GM19455 (cell line): Measurements from ENCODE around the gene TMOD3.
"Not testable (repeated sequence)": the region's sequence is repeated elsewhere in the genome, so short reads cannot be mapped to it uniquely, and the experiment has no call there.

Experiments used
- ATAC-seq: cut with Tn5 transposase; IDR thresholded peaks from one replicate; pipeline ENCODE4 v1.9.1; 2021; ENCODE audit not compliant: unreplicated experiment

Gene TMOD3

GRCh38 chr15:51829376-51830275 is at the start of gene TMOD3:
Gene TMOD3 (plus strand): TSS chr15:51829653. CDS start chr15:51862885, 33,232 bp downstream.
- peak; percentile 88 for ATAC-seq

DNA sequence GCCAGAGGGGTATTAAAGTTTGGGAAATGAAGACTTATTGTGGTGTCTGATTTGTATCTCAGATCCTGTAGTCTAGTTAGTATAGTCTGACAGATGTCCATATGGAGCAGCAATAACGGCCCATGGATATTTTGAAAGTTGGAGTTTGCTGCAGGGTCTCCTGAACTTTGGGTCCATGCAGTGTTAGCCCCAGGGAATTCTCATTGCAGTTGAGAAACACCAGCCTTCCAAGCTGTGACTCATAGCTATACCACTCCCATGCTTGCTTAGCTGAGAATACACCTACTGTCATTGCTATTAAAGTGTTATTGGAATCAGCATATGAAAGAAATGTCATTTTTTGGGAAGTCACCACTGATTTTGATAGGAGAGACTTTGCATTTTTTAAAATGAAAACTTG is 48.8 kb upstream of the TMOD3 start:
- ATAC-seq = no peak

DNA sequence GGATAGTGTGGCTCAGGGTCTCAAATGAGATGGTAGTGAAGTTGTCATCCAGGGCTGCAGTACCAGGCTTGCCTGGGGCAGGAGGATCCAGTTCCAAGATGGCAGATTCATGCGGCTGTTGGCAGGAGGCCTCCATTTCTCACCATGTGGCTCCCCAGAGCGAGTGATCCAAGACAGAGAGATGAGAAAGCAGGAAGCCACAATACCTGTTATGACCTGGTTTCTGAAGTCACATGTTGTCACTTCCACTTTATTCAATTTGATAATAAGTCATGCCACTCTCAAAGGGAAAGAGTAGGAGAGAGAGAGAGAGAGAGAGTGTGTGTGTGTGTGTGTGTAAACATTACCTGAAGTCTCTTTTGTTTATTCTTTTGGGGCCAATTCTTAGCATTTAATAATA is 47.9 kb upstream of the TMOD3 start:
- ATAC-seq = no peak

DNA sequence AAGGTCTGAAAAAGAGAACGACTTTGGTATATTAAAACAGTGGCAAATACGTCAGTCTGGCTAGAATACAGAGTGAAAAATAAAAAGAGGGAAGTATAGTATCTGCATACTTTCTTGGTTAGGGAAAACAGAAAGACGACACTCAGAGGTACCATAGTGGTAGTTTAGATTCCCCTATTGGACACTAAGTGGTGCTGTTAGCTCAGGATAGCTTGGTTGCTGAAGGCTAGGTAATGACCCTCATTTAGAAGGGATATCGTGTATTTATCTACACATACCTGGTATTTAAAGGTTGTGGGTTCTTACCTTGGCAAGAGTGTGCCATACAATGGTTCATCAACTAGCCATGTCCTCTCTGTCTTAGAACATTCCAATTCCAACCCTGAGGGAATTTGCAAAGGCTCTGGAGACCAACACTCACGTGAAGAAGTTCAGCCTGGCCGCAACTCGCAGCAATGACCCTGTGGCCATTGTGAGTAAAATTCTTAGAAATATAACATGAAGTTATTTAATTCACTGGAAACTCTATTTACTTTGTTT is 47.0 kb upstream of the TMOD3 start:
- no peak for ATAC-seq

DNA sequence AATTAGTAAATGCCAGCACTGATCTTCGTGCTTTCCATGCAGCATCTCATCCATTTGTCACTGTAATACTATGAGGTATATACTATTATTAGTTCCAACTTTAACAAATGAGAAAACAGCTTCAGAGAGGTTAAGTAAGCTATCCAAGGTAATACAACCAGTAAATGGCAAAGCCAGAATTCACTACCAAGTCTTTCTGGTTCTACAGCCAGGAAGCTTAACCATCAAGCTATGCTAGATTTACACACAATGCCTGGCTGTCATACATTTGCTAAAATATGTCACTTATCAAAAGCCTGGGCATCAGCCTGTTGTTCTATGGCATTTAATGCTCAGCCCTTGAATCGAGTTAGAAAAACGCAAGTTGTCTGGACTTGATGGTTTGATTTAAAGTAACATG is 45.5 kb upstream of the TMOD3 start:
- ATAC-seq = no peak

DNA sequence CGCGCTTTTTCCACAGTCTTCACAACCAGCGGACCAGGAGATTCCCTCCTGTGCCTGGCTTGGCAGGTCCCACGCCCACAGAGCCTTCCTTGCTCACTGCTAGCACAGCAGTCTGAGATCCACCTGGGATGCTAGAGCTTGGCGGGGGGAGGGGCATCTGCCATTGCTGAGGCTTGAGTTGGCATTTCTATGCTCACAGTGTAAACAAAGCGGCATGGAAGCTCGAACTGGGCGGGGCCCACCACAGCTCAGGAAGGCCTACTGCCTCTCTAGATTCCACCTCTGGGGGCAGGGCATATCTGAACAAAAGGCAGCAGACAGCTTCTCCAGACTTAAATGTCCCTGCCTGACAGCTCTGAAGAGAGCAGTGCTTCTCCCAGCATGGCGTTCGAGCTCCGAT is 42.3 kb upstream of the TMOD3 start:
- ATAC-seq = not testable (repeated sequence)

- not testable (repeated sequence) for ATAC-seq
These were observed 37.0 kb upstream of the TMOD3 start for GRCh38 chr15:51792474-51792873.

DNA sequence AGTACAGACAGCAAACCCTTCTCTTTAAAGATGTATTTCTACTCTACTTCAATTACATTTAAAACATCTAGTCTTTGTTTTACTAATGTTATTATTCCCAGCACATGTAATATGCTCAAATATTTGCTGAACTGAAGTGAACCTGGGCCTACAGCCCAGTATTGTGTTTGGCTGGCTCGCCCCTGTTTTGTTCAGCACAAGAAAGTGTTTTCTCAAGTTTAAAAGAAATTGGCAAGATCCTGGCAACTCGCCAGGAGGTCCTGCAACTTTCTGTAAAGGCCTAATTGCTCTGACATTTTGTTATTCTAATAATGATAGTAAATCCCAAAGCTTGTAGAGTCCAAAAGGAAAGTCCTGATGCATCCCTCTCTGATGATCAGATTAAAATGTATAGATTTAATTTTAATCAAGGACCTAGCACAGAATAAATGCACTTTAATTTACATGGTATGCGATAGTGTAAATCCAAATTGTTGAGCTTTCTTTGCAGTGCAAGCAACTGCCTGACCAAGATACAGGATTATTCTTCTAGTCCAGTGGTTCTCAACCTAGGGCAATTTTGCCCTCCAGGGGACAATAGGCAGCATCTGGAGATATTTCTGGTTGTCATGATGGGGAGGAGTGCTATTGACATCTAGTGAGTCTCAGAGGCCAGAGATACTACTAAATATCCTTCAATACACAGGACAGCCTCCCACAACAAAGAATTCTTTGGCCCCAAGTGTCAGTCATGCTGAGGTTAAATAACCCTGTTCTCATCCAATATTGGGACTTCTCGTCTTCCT is 35.7 kb upstream of the TMOD3 start:
- ATAC-seq = no peak

GRCh38 chr15:51796847-51797401 is 32.5 kb upstream of the TMOD3 start:
- no peak for ATAC-seq

DNA sequence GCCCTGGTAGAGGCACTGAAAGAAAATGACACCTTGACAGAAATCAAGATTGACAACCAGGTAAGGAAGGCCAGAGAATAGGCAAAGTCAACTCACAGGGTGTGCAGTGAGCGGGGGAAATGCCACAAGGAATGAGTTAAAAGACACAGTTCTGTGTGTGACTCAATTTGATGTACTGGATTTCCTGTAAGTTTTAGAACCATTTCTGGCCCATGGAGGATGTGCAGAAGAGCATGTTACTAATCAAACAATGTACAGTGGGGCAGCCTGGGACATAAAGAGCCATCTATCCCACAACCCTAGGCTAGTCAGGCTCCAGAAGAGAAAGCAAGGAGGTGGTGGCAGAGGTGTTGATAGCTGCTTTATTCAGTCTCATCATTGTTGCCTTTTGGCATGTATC is 31.2 kb upstream of the TMOD3 start:
- no peak for ATAC-seq

DNA sequence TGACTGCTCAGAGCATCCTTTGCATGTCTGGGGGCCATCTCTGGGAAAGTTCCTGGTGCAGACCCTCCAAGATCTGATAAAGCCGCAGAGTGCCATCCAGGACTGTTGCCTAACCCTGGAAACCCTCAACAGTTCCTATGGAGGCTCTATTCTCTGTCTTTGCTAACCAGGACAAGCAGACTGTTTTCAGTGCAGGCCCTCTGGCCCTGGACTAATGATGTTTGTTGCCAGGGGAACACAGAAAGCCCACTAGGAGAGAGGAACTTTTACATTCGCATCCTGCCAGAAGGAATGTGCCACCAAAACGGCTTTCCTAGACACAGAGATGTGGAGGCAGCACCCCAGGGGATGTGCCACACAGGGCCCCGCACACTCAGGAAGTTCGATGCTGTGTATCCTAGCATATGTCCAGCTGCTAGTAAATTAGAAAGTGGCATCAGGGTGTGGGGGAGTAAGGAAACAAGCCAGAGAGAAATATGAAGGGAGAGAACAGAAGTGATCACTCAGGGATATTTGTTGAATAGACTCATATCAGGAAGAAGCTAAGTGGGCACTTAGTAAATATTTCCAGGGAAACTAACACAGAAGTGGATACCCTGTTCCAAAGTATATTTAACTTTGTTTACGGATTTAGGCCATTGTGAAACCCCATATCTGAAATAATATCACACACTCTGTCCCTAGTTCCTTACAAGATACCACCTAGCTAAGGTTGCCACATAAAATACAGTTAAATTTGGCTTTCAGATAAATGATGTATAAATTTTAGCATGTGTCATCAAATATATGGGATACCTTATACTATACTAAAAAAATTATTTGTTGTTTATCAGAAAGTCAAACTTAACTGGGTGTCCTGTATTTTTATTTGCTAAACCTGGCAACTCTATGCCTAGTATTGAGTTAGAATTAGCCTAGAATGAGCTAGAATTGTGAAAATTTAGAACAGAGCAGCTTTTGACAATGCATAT is 29.9 kb upstream of the TMOD3 start:
- ATAC-seq = no peak

- ATAC-seq = no peak
These were observed 28.0 kb upstream of the TMOD3 start for GRCh38 chr15:51801391-51801835.

GRCh38 chr15:51802593-51802992 is 26.9 kb upstream of the TMOD3 start:
- no peak for ATAC-seq

DNA sequence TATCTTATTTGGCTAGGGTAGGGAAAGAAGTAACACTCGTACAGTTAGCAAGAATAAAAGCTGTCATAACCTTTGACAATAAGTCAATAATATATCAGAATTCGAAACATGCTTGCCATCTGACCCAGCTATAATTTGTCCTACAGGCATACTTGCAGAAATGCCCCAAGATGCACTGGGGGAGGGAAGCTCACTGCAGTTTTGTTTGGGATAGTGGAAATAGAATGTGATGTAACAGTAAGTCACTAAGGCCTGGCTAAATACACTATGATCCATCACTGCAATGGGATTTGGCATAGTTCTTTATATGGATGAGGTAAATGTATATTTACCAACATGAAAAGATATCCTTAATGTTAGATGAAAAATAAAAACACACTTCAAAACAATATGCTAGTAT is 25.5 kb upstream of the TMOD3 start:
- no peak for ATAC-seq

GRCh38 chr15:51806123-51806522 is 23.3 kb upstream of the TMOD3 start:
- ATAC-seq = no peak

DNA sequence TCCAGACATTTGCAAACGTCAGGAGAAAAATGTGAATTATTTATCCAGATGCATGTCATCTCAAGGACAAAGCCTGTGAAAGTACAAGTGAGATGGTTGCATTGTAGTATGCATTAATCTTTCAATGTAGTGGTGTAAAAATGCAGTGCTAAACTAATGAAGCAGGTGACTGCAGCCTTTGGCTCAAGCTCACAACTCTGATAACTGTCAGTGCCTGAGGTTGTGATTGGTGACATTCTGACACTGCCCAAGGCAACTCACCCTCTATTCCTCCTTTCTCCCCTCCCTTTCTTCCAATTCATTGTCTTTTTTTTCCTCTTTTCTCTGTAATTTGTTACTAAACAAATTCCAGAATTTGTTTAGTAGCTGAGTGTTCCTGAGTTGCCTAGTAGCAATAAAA is 20.0 kb upstream of the TMOD3 start:
- ATAC-seq = no peak

GRCh38 chr15:51812598-51812997 is 16.9 kb upstream of the TMOD3 start:
- no peak for ATAC-seq

DNA sequence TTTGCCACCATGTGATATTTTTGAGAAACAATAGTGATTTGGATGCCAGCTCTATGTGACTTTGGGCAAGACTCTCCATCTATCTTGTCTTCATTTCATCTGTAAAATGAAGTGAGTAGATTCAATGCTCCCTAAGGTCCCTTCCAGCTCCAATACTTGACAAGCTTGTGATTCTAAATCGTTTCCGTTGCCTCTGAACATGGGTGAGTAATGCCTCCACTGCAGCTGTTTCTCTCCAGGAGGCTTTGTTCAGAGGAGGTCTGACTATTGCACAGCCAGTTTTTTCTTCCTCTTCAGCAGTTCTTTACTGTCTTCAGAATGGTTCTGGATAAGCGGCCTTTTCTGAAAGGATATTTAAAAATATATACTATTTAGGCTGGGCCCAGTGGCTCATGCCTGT is 14.8 kb upstream of the TMOD3 start:
- ATAC-seq = no peak

GRCh38 chr15:51816611-51817010 is 12.8 kb upstream of the TMOD3 start:
- ATAC-seq = no peak

DNA sequence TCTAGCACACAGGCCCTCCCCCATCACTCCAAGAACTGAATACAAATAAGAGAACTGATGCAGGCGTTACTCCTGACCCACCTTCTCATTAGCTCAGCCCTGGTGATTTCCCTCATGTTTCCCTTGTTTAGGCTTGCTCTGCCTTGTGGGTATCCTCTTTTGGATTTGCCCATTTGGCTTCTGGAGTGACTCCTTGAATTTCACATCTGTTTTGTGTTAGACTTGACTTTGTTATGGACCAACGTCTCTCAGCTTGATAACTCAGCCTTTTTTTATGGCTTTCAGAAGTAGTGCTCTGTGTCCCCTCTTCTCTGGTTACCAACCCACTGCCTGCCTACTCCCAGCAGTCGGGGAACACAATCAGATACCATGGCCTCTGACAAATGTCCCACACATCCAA is 11.3 kb upstream of the TMOD3 start:
- ATAC-seq = no peak
